Liver (tissue), 3 donors: ENCODE data around the gene FSCN2.

ENCODE experiments used
- EGR1 ChIP-seq, 2 donors: IDR thresholded peaks; 2 replicates each; pipeline ENCODE4 v1.6.1; 2016 to 2018; ENCODE audit warnings: antibody characterized with exemption in 2 of 2, low read depth in 2 of 2
- GABPA ChIP-seq, 2 donors: IDR thresholded peaks in 1 of 2; conservative IDR thresholded peaks in 1 of 2; 2 replicates each; pipeline ENCODE4 v1.6.1; 2016; ENCODE audit warnings: antibody characterized with exemption in 2 of 2, mild to moderate bottlenecking in 1 of 2, moderate library complexity in 1 of 2
- HNF4A ChIP-seq, 2 donors: conservative IDR thresholded peaks; 2 replicates each; pipeline ENCODE4 v1.6.1; 2016; ENCODE audit warnings: antibody characterized with exemption in 2 of 2, mild to moderate bottlenecking in 2 of 2
- JUND ChIP-seq, 2 donors: IDR thresholded peaks; 2 replicates each; pipeline ENCODE4 v1.6.1; 2016; ENCODE audit warnings: antibody characterized with exemption in 2 of 2
- NR2F2 ChIP-seq: IDR thresholded peaks from 2 replicates; pipeline ENCODE4 v1.6.1; 2016; ENCODE audit warnings: antibody characterized with exemption
- RAD21 ChIP-seq, 2 donors: IDR thresholded peaks; 2 replicates each; pipeline ENCODE4 v1.6.1; 2016; ENCODE audit warnings: antibody characterized with exemption in 2 of 2, mild to moderate bottlenecking in 2 of 2
- RXRA ChIP-seq, 2 donors: IDR thresholded peaks; 2 replicates each; pipeline ENCODE4 v1.6.1; 2017 to 2018; ENCODE audit warnings: antibody characterized with exemption in 2 of 2, mild to moderate bottlenecking in 1 of 2
- TAF1 ChIP-seq: conservative IDR thresholded peaks from 2 replicates; pipeline ENCODE4 v1.6.1; 2016; ENCODE audit warnings: antibody characterized with exemption, mild to moderate bottlenecking
- TF ChIP-seq, protein P1 (sequence below): fragments of 150-350 bp; IDR thresholded peaks from 2 replicates; pipeline ENCODE4 v1.5.1; 2017; ENCODE audit warnings: improper control_type of control experiment, low read depth, low read length; ENCODE audit not compliant: missing input control
- TF ChIP-seq, protein P2 (sequence below): IDR thresholded peaks from 2 replicates; pipeline ENCODE4 v1.6.1; 2016; ENCODE audit warnings: antibody characterized with exemption, mild to moderate bottlenecking
- TF ChIP-seq, protein P3 (sequence below): IDR thresholded peaks from 2 replicates; pipeline ENCODE4 v1.6.1; 2016; ENCODE audit warnings: antibody characterized with exemption
- TF ChIP-seq, protein P4 (sequence below): IDR thresholded peaks from 2 replicates; pipeline ENCODE4 v1.6.1; 2016; ENCODE audit warnings: antibody characterized with exemption
- donor health status: healthy.
- donor health status: healthy.

DNA sequence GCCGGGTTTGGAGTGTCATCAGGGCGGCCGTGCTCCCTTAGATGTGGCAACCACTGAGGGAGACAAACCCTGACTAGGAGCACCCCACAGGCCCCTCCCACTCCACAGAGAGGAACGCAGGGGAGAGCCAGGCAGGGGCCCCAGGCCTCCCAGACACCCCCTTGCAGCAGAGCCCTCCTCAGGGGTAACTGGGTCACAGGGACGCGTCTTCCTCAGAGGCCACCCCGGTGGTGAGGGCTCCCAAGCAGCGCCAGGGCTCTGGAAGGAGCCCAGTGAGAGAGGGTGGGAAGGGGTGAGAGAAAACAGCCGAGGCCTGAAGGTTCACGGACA is 11.4 kb downstream of the FSCN2 start:
- TF ChIP-seq, protein P1, sequence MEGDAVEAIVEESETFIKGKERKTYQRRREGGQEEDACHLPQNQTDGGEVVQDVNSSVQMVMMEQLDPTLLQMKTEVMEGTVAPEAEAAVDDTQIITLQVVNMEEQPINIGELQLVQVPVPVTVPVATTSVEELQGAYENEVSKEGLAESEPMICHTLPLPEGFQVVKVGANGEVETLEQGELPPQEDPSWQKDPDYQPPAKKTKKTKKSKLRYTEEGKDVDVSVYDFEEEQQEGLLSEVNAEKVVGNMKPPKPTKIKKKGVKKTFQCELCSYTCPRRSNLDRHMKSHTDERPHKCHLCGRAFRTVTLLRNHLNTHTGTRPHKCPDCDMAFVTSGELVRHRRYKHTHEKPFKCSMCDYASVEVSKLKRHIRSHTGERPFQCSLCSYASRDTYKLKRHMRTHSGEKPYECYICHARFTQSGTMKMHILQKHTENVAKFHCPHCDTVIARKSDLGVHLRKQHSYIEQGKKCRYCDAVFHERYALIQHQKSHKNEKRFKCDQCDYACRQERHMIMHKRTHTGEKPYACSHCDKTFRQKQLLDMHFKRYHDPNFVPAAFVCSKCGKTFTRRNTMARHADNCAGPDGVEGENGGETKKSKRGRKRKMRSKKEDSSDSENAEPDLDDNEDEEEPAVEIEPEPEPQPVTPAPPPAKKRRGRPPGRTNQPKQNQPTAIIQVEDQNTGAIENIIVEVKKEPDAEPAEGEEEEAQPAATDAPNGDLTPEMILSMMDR, result no peak
- TF ChIP-seq GABPA (IDR thresholded peaks at IDR 0.05 in 1 of 2, conservative IDR thresholded peaks at IDR 0.05 in 1 of 2), result no peak
- no peak for TF ChIP-seq RAD21 (IDR thresholded peaks at IDR 0.05)
- TF ChIP-seq, protein P2, sequence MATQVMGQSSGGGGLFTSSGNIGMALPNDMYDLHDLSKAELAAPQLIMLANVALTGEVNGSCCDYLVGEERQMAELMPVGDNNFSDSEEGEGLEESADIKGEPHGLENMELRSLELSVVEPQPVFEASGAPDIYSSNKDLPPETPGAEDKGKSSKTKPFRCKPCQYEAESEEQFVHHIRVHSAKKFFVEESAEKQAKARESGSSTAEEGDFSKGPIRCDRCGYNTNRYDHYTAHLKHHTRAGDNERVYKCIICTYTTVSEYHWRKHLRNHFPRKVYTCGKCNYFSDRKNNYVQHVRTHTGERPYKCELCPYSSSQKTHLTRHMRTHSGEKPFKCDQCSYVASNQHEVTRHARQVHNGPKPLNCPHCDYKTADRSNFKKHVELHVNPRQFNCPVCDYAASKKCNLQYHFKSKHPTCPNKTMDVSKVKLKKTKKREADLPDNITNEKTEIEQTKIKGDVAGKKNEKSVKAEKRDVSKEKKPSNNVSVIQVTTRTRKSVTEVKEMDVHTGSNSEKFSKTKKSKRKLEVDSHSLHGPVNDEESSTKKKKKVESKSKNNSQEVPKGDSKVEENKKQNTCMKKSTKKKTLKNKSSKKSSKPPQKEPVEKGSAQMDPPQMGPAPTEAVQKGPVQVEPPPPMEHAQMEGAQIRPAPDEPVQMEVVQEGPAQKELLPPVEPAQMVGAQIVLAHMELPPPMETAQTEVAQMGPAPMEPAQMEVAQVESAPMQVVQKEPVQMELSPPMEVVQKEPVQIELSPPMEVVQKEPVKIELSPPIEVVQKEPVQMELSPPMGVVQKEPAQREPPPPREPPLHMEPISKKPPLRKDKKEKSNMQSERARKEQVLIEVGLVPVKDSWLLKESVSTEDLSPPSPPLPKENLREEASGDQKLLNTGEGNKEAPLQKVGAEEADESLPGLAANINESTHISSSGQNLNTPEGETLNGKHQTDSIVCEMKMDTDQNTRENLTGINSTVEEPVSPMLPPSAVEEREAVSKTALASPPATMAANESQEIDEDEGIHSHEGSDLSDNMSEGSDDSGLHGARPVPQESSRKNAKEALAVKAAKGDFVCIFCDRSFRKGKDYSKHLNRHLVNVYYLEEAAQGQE, result no peak
- no peak for TF ChIP-seq JUND (IDR thresholded peaks at IDR 0.05)
- TF ChIP-seq EGR1 (IDR thresholded peaks at IDR 0.05; ENCODE audit: low read depth in 2 of 2), result no peak
- no peak for TF ChIP-seq NR2F2
- TF ChIP-seq TAF1, result no peak
- TF ChIP-seq, protein P3, sequence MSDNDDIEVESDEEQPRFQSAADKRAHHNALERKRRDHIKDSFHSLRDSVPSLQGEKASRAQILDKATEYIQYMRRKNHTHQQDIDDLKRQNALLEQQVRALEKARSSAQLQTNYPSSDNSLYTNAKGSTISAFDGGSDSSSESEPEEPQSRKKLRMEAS, result no peak
- no peak for TF ChIP-seq HNF4A (conservative IDR thresholded peaks at IDR 0.05)
- TF ChIP-seq, protein P4, sequence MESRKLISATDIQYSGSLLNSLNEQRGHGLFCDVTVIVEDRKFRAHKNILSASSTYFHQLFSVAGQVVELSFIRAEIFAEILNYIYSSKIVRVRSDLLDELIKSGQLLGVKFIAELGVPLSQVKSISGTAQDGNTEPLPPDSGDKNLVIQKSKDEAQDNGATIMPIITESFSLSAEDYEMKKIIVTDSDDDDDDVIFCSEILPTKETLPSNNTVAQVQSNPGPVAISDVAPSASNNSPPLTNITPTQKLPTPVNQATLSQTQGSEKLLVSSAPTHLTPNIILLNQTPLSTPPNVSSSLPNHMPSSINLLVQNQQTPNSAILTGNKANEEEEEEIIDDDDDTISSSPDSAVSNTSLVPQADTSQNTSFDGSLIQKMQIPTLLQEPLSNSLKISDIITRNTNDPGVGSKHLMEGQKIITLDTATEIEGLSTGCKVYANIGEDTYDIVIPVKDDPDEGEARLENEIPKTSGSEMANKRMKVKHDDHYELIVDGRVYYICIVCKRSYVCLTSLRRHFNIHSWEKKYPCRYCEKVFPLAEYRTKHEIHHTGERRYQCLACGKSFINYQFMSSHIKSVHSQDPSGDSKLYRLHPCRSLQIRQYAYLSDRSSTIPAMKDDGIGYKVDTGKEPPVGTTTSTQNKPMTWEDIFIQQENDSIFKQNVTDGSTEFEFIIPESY, result no peak
- TF ChIP-seq RXRA (IDR thresholded peaks at IDR 0.05), result no peak
